RWPE1 (cell line): ENCODE data around the gene CDKN2AIPNL.
A peak's percentile ranks its signal among the peaks of the same experiment; 100 is the strongest.

Experiments used
- CTCF ChIA-PET: fragments of 350-600 bp; sonication (Branson Sonifier 250); formaldehyde crosslinking; extraction: SDS; loops from one replicate; lab custom pipeline; 2021; lab: Yijun Ruan, JAX
- POLR2A ChIA-PET: fragments of 400-600 bp; formaldehyde crosslinking; extraction: SDS; loops from one replicate; lab custom pipeline; 2020; ENCODE audit warnings: antibody characterized with exemption; ENCODE audit not compliant: low non-redundant PET; lab: Yijun Ruan, JAX
- DNase-seq: peaks from one replicate; pipeline ENCODE4 v3.0.0; 2012; ENCODE audit warnings: low spot score
- H3K27ac ChIP-seq: fragments of 450-650 bp; 2 replicates; pipeline ENCODE4 v1.5.1; 2017
- CTCF ChIP-seq: fragments of 450-650 bp; conservative IDR thresholded peaks from 2 replicates; pipeline ENCODE4 v1.5.1; 2017; ENCODE audit warnings: low read depth, mild to moderate bottlenecking

CDKN2AIPNL gene

GRCh38 chr5:134398609-134399155 lies 13.0 kb downstream of the CDKN2AIPNL start:
- H3K27ac ChIP-seq, result no peak overlapping the region
- no peak for DNase-seq
- ChIA-PET CTCF (interaction anchor here (0.8 kb wide), 1 partner anchor 17 kb away, joined by 4 read pairs; no protein-coding TSS in a partner anchor), POLR2A (no interaction called here)
- no peak for TF ChIP-seq CTCF

GRCh38 chr5:134397196-134397595 lies 14.5 kb downstream of the CDKN2AIPNL start:
- POLR2A ChIA-PET, result no interaction called here
- no peak for TF ChIP-seq CTCF
- H3K27ac ChIP-seq, result peak overlapping the region; percentile 27
- CTCF ChIA-PET, result interaction anchor here (0.8 to 1.0 kb wide), 2 partner anchors 67 to 128 kb away, joined by 4 to 6 read pairs; no protein-coding TSS in a partner anchor
- no peak for DNase-seq

- no peak for TF ChIP-seq CTCF
- DNase-seq, result no peak
- POLR2A ChIA-PET, result no interaction called here
- CTCF ChIA-PET, result interaction anchor here (0.7 kb wide), 1 partner anchor 278 kb away, joined by 5 read pairs; no protein-coding TSS in a partner anchor
- H3K27ac ChIP-seq, result no peak overlapping the region
Observed at GRCh38 chr5:134396274-134396673, 15.4 kb downstream of the CDKN2AIPNL start.

GRCh38 chr5:134394932-134395331 lies 16.7 kb downstream of the CDKN2AIPNL start:
- POLR2A ChIA-PET, result no interaction called here
- H3K27ac ChIP-seq, result 0 out of 2 replicates have a peak overlapping the region, but pooled peaks have one; percentile 12
- TF ChIP-seq CTCF, result no peak
- DNase-seq, result no peak
- CTCF ChIA-PET, result interaction anchor here (1.1 kb wide), 1 partner anchor 16 kb away, joined by 3 read pairs; the partner anchor contains the start of gene CDKN2AIPNL

- TF ChIP-seq CTCF, result no peak
- no peak for DNase-seq
- ChIA-PET POLR2A (no interaction called here), CTCF (interaction anchor here (0.8 to 1.0 kb wide), 2 partner anchors 20 to 128 kb away, joined by 3 to 4 read pairs; no protein-coding TSS in a partner anchor)
- no peak overlapping the region for H3K27ac ChIP-seq
Observed at GRCh38 chr5:134392301-134392700, 19.4 kb downstream of the CDKN2AIPNL start.

- no peak overlapping the region for H3K27ac ChIP-seq
- no peak for DNase-seq
- ChIA-PET CTCF (no interaction called here), POLR2A (no interaction called here)
- TF ChIP-seq CTCF, result no peak
Observed at GRCh38 chr5:134387443-134387842, 24.2 kb downstream of the CDKN2AIPNL start.
